Neural cell (in vitro differentiated cells): ENCODE results near the gene SV2C. TPM values are rescaled to one million over a fixed set of nuclear protein-coding genes. Genes with fewer than 3 reads are reported as not detected.

Source experiments
- H2AFZ ChIP-seq: fragments of 200-600, 300-800 bp; sonication (generic), shearing (Covaris generic); 2 replicates; pipeline ENCODE4 v1.6.0; 2014; ENCODE audit warnings: low read depth, mild to moderate bottlenecking, antibody characterized with exemption, low read length, moderate library complexity
- H3F3A ChIP-seq: fragments of 200-600 bp; shearing (Covaris generic); 2 replicates; pipeline ENCODE4 v1.6.1; 2016; ENCODE audit warnings: mild to moderate bottlenecking, moderate library complexity, mixed read lengths, antibody characterized with exemption, low read length; ENCODE audit not compliant: insufficient read depth, poor library complexity, severe bottlenecking
- H3K27ac ChIP-seq: fragments of 200-600, 300-800 bp; sonication (generic), shearing (Covaris generic); 2 replicates; pipeline ENCODE4 v1.5.1; 2014; ENCODE audit warnings: mild to moderate bottlenecking, low read length, moderate library complexity
- H3K27me3 ChIP-seq: fragments of 300-800, 200-600 bp; sonication (generic), shearing (Covaris generic); 2 replicates; pipeline ENCODE4 v1.6.0; 2014; ENCODE audit warnings: mild to moderate bottlenecking, low read depth, low read length, moderate library complexity; ENCODE audit not compliant: insufficient read depth
- H3K36me3 ChIP-seq: fragments of 300-800, 200-600 bp; sonication (generic), shearing (Covaris generic); 2 replicates; pipeline ENCODE4 v1.5.1; 2014; ENCODE audit warnings: mild to moderate bottlenecking, antibody characterized with exemption, low read length, moderate library complexity; ENCODE audit not compliant: insufficient read depth
- H3K4me2 ChIP-seq: fragments of 300-800, 200-600 bp; sonication (generic), shearing (Covaris generic); 2 replicates; pipeline ENCODE4 v1.6.0; 2014; ENCODE audit warnings: mild to moderate bottlenecking, low read length
- H3K4me3 ChIP-seq: fragments of 300-800, 200-600 bp; sonication (generic), shearing (Covaris generic); 2 replicates; pipeline ENCODE4 v1.5.1; 2014; ENCODE audit warnings: mild to moderate bottlenecking, low read length, moderate library complexity
- H3K79me2 ChIP-seq: fragments of 200-600 bp; shearing (Covaris generic); replicated peaks from 2 replicates; pipeline ENCODE4 v1.6.0; 2014; ENCODE audit warnings: mild to moderate bottlenecking, low read length, moderate library complexity; ENCODE audit not compliant: insufficient read depth
- H3K9ac ChIP-seq: fragments of 300-800, 200-600 bp; sonication (generic), shearing (Covaris generic); 2 replicates; pipeline ENCODE4 v1.6.1; 2016; ENCODE audit warnings: mild to moderate bottlenecking, low read length, mixed read lengths
- H3K9me2 ChIP-seq: fragments of 200-600 bp; shearing (Covaris generic); 2 replicates; pipeline ENCODE4 v1.6.1; 2016; ENCODE audit warnings: mild to moderate bottlenecking, low read length, mixed read lengths; ENCODE audit not compliant: insufficient read depth
- H3K9me3 ChIP-seq: fragments of 200-600, 300-800 bp; sonication (generic), shearing (Covaris generic); 2 replicates; pipeline ENCODE4 v1.6.1; 2016; ENCODE audit warnings: mild to moderate bottlenecking, mixed run types, low read length, moderate library complexity, mixed read lengths
- H4K20me1 ChIP-seq: fragments of 200-600 bp; shearing (Covaris generic); 2 replicates; pipeline ENCODE4 v1.6.1; 2016; ENCODE audit warnings: mild to moderate bottlenecking, mixed run types; ENCODE audit not compliant: insufficient read depth
- EP300 ChIP-seq: fragments of 450-650 bp; conservative IDR thresholded peaks from 2 replicates; pipeline ENCODE4 v1.6.1; 2014; ENCODE audit warnings: antibody characterized with exemption, mild to moderate bottlenecking, moderate library complexity; ENCODE audit not compliant: poor library complexity, severe bottlenecking
- EZH2 ChIP-seq: fragments of 200-600, 300-800 bp; shearing (Covaris generic), sonication (generic); IDR thresholded peaks from 2 replicates; pipeline ENCODE4 v1.6.1; 2014; ENCODE audit warnings: antibody characterized with exemption, low read length, borderline replicate concordance, mild to moderate bottlenecking; ENCODE audit not compliant: insufficient read depth, poor library complexity, severe bottlenecking
- MXI1 ChIP-seq: fragments of 450-650 bp; conservative IDR thresholded peaks from 2 replicates; pipeline ENCODE4 v1.6.1; 2014; ENCODE audit warnings: antibody characterized with exemption, mild to moderate bottlenecking; ENCODE audit not compliant: poor library complexity, severe bottlenecking
- POLR2AphosphoS5 ChIP-seq: IDR thresholded peaks from 2 replicates; pipeline ENCODE4 v1.6.1; 2012
- RAD21 ChIP-seq: fragments of 450-650 bp; conservative IDR thresholded peaks from 2 replicates; pipeline ENCODE4 v1.6.1; 2014; ENCODE audit warnings: antibody characterized with exemption, mild to moderate bottlenecking, moderate library complexity
- SMC3 ChIP-seq: fragments of 450-650 bp; conservative IDR thresholded peaks from 2 replicates; pipeline ENCODE4 v1.6.1; 2014; ENCODE audit warnings: antibody characterized with exemption, mild to moderate bottlenecking, moderate library complexity; ENCODE audit not compliant: poor library complexity
- TAF1 ChIP-seq: IDR thresholded peaks from 2 replicates; pipeline ENCODE4 v1.6.1; 2012; ENCODE audit warnings: low read depth
- polyA plus RNA-seq: library from polyadenylated mRNA; depleted of rRNA; stranded (reverse); fragments of >200 nt; gene quantifications from 2 replicates; pipeline ENCODE4 v1.2.3, GENCODE V29; 2014
- TF ChIP-seq, protein P1 (sequence below): IDR thresholded peaks from 2 replicates; pipeline ENCODE4 v1.6.1; 2012; ENCODE audit warnings: borderline replicate concordance
- TF ChIP-seq, protein P2 (sequence below): fragments of 450-650 bp; IDR thresholded peaks from 2 replicates; pipeline ENCODE4 v1.5.1; 2014; ENCODE audit warnings: antibody characterized with exemption, mild to moderate bottlenecking, moderate library complexity; ENCODE audit not compliant: poor library complexity, severe bottlenecking

SV2C gene
- polyA plus RNA-seq, 1 donor from 2014 or later, result 0.45 TPM

DNA sequence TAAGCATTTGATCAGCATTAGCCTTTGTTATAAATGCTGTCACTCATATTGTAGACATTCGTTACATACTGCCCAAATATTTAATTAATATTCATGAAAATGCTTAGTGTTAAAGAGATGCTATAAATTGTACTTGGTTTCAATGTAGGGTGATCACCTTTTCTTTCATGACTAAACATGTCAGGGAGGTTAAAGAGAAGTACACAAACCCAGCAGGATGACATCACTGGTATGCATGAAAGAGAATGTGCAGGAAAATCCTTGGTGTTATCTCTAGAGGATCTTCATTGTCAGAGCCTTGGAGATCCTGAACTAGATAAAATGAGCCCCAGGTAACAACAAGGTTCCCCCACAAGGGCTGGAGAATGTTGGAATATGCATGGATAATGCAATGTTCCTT lies 33.0 kb upstream of the SV2C start:
- H3K4me2 ChIP-seq, result no peak overlapping the region
- no peaks in the 10 kb centered on the region for H3K9me3 ChIP-seq
- no peak overlapping the region for H3K4me3 ChIP-seq
- H3K9ac ChIP-seq, result no peak overlapping the region
- no peaks in the 10 kb centered on the region for H3K27me3 ChIP-seq
- H3K27ac ChIP-seq, result no peak overlapping the region
- TF ChIP-seq EZH2 (no peak), MXI1 (no peak), RAD21 (no peak), TAF1 (no peak), EP300 (no peak), SMC3 (no peak), POLR2AphosphoS5 (no peak)
- TF ChIP-seq, protein P1, sequence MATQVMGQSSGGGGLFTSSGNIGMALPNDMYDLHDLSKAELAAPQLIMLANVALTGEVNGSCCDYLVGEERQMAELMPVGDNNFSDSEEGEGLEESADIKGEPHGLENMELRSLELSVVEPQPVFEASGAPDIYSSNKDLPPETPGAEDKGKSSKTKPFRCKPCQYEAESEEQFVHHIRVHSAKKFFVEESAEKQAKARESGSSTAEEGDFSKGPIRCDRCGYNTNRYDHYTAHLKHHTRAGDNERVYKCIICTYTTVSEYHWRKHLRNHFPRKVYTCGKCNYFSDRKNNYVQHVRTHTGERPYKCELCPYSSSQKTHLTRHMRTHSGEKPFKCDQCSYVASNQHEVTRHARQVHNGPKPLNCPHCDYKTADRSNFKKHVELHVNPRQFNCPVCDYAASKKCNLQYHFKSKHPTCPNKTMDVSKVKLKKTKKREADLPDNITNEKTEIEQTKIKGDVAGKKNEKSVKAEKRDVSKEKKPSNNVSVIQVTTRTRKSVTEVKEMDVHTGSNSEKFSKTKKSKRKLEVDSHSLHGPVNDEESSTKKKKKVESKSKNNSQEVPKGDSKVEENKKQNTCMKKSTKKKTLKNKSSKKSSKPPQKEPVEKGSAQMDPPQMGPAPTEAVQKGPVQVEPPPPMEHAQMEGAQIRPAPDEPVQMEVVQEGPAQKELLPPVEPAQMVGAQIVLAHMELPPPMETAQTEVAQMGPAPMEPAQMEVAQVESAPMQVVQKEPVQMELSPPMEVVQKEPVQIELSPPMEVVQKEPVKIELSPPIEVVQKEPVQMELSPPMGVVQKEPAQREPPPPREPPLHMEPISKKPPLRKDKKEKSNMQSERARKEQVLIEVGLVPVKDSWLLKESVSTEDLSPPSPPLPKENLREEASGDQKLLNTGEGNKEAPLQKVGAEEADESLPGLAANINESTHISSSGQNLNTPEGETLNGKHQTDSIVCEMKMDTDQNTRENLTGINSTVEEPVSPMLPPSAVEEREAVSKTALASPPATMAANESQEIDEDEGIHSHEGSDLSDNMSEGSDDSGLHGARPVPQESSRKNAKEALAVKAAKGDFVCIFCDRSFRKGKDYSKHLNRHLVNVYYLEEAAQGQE, result no peak
- TF ChIP-seq, protein P2, sequence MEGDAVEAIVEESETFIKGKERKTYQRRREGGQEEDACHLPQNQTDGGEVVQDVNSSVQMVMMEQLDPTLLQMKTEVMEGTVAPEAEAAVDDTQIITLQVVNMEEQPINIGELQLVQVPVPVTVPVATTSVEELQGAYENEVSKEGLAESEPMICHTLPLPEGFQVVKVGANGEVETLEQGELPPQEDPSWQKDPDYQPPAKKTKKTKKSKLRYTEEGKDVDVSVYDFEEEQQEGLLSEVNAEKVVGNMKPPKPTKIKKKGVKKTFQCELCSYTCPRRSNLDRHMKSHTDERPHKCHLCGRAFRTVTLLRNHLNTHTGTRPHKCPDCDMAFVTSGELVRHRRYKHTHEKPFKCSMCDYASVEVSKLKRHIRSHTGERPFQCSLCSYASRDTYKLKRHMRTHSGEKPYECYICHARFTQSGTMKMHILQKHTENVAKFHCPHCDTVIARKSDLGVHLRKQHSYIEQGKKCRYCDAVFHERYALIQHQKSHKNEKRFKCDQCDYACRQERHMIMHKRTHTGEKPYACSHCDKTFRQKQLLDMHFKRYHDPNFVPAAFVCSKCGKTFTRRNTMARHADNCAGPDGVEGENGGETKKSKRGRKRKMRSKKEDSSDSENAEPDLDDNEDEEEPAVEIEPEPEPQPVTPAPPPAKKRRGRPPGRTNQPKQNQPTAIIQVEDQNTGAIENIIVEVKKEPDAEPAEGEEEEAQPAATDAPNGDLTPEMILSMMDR, result no peak
- H3F3A ChIP-seq, result no peaks in the 10 kb centered on the region
- no peaks in the 10 kb centered on the region for H3K79me2 ChIP-seq
- no peak overlapping the region for H2AFZ ChIP-seq
- no peaks in the 10 kb centered on the region for H4K20me1 ChIP-seq
- H3K9me2 ChIP-seq, result no peaks in the 10 kb centered on the region
- no peaks in the 10 kb centered on the region for H3K36me3 ChIP-seq

DNA sequence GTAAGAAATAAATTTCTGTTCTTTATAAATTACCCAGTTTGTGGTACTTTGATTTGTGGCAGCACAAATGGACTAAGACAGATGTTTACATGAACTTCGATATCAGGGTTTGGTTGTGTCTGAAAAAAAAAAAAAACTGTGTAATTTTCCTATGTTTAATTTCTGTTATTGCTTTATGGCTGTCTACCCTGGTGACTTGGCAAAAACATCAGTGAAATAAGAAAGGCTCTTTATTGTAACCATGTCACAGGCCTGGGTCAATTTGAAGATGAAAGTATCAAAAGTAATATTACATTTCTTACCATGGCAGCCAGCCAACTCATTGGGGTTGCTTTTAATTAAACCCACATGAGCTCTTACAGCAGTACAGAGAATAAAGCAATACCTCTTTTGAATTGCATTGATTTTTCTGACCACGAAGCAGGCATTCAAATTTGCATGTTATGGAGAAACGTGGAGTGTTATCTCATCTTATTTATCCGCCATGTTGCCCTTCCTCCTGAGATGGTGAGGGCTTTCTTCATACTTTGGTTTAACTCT lies 20.6 kb upstream of the SV2C start:
- no peak overlapping the region for H3K4me3 ChIP-seq
- no peaks in the 10 kb centered on the region for H3F3A ChIP-seq
- H3K9me2 ChIP-seq, result no peaks in the 10 kb centered on the region
- H3K27me3 ChIP-seq, result no peaks in the 10 kb centered on the region
- H3K79me2 ChIP-seq, result no peaks in the 10 kb centered on the region
- no peak overlapping the region for H3K27ac ChIP-seq
- no peaks in the 10 kb centered on the region for H3K9me3 ChIP-seq
- H3K4me2 ChIP-seq, result no peak overlapping the region
- H4K20me1 ChIP-seq, result no peaks in the 10 kb centered on the region
- H3K36me3 ChIP-seq, result no peaks in the 10 kb centered on the region
- H2AFZ ChIP-seq, result no peak overlapping the region
- H3K9ac ChIP-seq, result no peak overlapping the region
- TF ChIP-seq TAF1 (no peak), EZH2 (no peak), RAD21 (no peak), POLR2AphosphoS5 (no peak), EP300 (no peak), SMC3 (no peak), MXI1 (no peak)
- TF ChIP-seq, protein P1, result no peak
- TF ChIP-seq, protein P2, result no peak
